ENCODE data around the gene C21orf58. TPM values are rescaled to one million over a fixed set of nuclear protein-coding genes. Genes with fewer than 3 reads are reported as not detected.

C21orf58 gene
- total and polyA plus RNA-seq, 11 donors: 0.64 to 4.0 (median 1.3) TPM

DNA sequence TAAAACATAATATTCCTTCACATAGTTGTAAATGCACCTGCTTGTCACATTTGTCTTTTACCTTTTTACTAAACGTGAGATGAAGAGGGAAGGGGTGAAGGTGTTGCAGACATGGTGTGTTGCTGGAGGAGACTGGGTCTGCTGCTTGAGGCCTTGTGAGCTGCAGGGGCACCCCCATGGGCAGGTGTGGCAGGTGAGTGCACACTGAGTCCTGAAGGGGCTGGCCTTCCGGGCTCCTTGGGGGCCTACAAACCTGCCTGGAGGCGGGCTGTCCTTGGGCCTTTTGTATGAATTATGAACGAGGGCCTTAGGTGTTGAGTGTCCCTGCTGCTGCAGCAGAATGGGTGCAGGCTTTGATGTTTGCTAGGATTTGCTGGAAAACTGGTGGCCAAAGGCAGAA lies 4.0 kb upstream of the C21orf58 start:
- Histone ChIP-seq H3K9me3 (no peaks in the 10 kb centered on the region), H3K4me1 (peaks cover 3 to 20% (median 12%) of the 10 kb centered on the region in 12 donors), H3K27me3 (no peaks in the 10 kb centered on the region), H3K36me3 (peaks cover 0 to 57% (median 43%) of the 10 kb centered on the region in 9 donors), H3K27ac (no peak overlapping the region), H3K4me3 (no peak overlapping the region)
- intact Hi-C loops (cut with DNase I): loop anchor here in 3 of 10 donors (10.0 kb wide), 3 partner anchors 93 to 683 kb away; partner anchors contain the start of gene PCBP3 (in 1 of the 3)
- no peak for TF ChIP-seq POLR2A (IDR thresholded peaks at IDR 0.05)
- TF ChIP-seq, protein P1, sequence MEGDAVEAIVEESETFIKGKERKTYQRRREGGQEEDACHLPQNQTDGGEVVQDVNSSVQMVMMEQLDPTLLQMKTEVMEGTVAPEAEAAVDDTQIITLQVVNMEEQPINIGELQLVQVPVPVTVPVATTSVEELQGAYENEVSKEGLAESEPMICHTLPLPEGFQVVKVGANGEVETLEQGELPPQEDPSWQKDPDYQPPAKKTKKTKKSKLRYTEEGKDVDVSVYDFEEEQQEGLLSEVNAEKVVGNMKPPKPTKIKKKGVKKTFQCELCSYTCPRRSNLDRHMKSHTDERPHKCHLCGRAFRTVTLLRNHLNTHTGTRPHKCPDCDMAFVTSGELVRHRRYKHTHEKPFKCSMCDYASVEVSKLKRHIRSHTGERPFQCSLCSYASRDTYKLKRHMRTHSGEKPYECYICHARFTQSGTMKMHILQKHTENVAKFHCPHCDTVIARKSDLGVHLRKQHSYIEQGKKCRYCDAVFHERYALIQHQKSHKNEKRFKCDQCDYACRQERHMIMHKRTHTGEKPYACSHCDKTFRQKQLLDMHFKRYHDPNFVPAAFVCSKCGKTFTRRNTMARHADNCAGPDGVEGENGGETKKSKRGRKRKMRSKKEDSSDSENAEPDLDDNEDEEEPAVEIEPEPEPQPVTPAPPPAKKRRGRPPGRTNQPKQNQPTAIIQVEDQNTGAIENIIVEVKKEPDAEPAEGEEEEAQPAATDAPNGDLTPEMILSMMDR (IDR thresholded peaks at IDR 0.05): no peak
- ATAC-seq (no peak), DNase-seq (no peak)
- WGBS, 4 donors: 70 to 97% (median 83%) methylated on average over 4 of the region's 4 CpGs

DNA sequence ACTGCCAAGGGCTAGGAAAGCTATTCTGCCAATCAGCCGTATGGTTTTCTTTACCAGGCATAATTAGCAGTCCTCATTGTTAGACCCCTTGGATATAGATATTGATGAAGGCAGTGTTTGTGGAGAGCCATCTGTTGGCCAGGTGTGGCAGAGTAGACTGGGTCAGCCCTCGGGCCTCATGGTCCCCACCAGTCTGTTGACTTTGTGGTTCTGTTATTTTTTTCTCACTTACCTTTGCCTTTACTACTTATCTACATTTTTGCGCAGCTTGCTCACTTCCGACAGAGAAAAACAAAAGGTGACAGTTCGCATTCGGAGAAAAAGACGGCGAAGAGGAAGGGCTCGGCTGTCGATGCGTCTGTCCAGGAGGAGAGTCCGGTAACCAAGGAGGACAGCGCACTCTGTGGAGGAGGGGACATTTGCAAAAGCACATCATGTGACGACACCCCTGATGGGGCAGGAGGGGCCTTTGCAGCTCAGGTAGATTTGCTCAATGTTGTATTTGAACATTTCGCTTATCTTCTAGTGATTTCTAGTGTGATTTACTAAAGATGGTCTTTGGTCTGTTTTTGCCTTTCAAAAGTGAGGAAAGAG lies 2.5 kb upstream of the C21orf58 start:
- no peak for ATAC-seq
- Histone ChIP-seq H3K4me3 (no peak overlapping the region), H3K27me3 (no peaks in the 10 kb centered on the region), H3K27ac (peak overlapping the region in 3 of 12 donors; percentile 98 to 100 (median 100)), H3K9me3 (no peaks in the 10 kb centered on the region), H3K36me3 (peaks cover 0 to 43% (median 31%) of the 10 kb centered on the region in 9 donors), H3K4me1 (peaks cover 4 to 29% (median 19%) of the 10 kb centered on the region in 12 donors)
- 95 to 96% (median 95%) methylated on average over 15 of the region's 15 CpGs for WGBS, 4 donors
- DNase-seq: no peak
- intact Hi-C loops (cut with DNase I): loop anchor here in 3 of 10 donors (10.0 kb wide), 3 partner anchors 91 to 681 kb away; partner anchors contain the start of gene PCBP3 (in 1 of the 3)
- no peak for TF ChIP-seq POLR2A (IDR thresholded peaks at IDR 0.05)
- TF ChIP-seq, protein P1 (IDR thresholded peaks at IDR 0.05): no peak

DNA sequence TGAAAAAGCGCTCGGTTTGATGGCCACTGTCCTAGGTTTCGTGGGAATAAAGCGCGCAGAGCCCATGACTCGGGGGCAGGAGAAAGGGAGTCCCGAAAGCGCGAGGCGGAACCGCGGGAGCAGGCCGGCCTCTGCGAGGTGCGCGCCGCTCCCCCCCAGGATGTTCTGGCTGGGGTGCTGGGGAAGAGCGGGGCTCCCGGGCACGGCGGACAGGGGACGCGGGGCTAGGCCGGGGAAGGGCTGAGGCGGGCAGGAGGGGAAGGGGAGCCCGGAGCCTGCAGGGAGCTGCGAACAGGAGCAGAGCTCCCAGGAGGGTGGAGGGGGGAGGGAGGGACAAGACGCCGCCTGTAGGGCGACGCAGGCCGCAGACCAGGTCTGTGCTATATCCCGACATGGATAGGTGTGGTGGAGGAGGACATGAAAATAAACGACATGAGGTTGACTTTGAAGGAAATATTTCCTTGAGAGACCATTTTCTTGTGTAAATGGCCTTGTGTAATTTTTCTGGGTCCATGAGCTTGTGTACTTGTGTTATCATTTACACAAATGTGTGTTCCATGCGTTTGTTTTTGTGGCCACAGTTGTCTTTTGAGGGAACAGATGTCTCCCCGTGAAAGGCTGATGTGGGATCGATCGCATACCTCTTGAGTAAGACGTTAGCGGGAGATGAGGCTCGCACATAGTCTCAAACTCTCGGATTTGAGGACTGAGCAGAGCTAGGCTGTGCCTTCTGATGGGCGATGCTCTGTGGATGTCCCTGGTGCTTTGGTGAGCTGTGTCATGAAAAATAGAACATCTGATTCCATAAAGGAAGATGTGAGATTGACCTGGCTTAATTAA lies 1.6 kb upstream of the C21orf58 start:
- peaks cover 0 to 35% (median 23%) of the 10 kb centered on the region in 9 donors for H3K36me3 ChIP-seq
- no peaks in the 10 kb centered on the region for H3K9me3 ChIP-seq
- no peaks in the 10 kb centered on the region for H3K27me3 ChIP-seq
- ATAC-seq: peak in 2 of 4 donors; percentile 18 to 49
- WGBS, 4 donors: 9 to 33% (median 12%) methylated on average over 16 to 43 of the region's 43 CpGs
- H3K27ac ChIP-seq: peak overlapping the region; percentile 67 to 100 (median 98)
- H3K4me3 ChIP-seq: peak overlapping the region; percentile 77 to 100 (median 96)
- peaks cover 4 to 37% (median 19%) of the 10 kb centered on the region in 12 donors for H3K4me1 ChIP-seq
- peak; percentile 39 to 79 (median 52) for DNase-seq
- intact Hi-C loops (cut with DNase I): loop anchor here in 6 of 10 donors (2.0 to 10.0 kb wide), 5 partner anchors 38 to 680 kb away; partner anchors contain the start of genes MCM3AP (in 2 of the 6), PCBP3 (in 1 of the 6) and YBEY (in 1 of the 6)
- TF ChIP-seq, protein P1 (IDR thresholded peaks at IDR 0.05): peak in 6 of 12 donors; percentile 7 to 51 (median 40)
- no peak for TF ChIP-seq POLR2A (IDR thresholded peaks at IDR 0.05)
